Fibroblast of skin of left biceps (primary cell): Measurements from ENCODE around the gene FADS2.

Experiments used
- DNase-seq, 2 experiments: peaks; one replicate each; pipeline ENCODE4 v3.0.0-alpha.2; 2013; ENCODE audit warnings: low read depth in 2 of 2

FADS2 gene

DNA sequence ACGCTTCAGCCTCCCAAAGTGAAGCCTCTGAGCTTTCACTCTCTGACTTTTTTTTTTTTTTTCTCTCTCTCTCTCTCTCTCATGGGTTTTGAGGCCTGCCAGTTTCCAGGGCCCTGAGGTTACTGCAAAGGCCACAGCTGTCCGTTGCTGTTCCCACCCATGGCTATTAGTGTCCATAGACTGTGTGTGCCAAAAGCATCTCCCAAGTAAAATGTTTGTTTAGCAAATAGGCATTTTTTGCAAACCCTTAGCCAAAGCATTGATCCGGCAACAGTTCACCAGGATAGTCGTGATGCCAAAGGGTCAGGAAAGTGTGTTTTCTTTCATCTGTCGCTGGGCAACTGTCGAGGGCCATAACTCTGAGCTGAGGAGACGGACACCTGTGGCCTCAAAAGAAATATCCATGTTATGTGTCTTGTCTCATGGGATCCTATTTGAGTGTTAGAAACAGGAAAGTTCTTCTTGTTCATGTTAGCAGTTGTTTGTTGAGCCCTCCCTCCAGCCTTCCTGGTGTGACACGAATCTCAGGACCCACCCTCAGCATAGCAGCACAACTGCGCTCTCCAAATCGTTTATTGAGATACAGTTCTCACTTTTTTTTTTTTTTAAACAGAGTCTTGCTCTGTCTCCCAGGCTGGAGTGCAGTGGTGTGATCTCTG, 18.4 kb downstream of the FADS2 start:
- no peak for DNase-seq

DNA sequence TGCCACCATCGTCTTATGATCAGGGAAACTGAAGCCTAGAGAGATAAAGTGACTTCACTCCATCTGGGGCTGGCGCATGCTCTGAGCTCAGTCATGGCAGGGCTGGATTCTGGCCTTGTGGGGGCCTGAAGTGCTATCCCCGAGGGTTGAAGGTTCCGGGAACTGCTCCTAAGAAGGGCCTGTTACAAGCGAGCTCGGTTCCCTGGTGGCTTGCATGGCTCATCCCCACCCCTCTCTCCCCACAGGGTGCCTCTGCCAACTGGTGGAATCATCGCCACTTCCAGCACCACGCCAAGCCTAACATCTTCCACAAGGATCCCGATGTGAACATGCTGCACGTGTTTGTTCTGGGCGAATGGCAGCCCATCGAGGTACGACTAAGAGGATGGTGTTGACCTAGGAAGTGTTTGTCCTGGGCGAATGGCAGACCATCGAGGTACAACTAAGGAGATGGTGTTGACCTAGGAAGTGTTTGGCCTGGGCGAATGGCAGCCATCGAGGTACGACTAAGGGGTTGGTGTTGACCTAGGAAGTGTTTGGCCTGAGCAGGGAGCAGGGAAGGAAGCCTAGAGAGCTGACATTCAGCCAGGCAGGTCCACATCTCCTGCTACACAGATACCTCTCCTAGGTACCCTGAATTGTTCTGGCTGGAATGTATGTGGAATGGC, 19.9 kb downstream of the FADS2 start:
- no peak for DNase-seq

DNA sequence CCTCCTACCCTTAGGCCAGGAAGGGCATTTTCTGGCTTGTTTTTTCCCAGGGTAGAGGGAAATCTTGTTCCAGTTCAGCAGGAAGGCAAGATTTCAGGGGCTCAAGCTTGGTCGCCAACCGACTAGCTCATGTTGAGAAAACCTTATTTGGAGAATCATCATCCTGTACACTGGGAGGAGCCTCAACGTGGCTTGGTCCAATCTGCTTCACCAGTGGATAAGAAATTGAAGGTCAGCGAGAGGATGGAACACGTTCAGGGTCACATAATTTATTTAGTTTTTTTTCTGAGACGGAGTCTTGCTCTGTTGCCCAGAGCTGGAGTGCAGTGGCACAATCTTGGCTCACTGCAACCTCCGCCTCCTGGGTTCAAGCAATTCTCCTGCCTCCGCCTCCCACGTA, 20.5 kb downstream of the FADS2 start:
- DNase-seq: no peak

- DNase-seq: no peak
Observed at GRCh38 chr11:61850687-61851086, 22.6 kb downstream of the FADS2 start.

- no peak for DNase-seq
Observed at GRCh38 chr11:61851113-61851899, 23.2 kb downstream of the FADS2 start.

GRCh38 chr11:61851900-61852295, 23.8 kb downstream of the FADS2 start:
- DNase-seq: no peak

DNA sequence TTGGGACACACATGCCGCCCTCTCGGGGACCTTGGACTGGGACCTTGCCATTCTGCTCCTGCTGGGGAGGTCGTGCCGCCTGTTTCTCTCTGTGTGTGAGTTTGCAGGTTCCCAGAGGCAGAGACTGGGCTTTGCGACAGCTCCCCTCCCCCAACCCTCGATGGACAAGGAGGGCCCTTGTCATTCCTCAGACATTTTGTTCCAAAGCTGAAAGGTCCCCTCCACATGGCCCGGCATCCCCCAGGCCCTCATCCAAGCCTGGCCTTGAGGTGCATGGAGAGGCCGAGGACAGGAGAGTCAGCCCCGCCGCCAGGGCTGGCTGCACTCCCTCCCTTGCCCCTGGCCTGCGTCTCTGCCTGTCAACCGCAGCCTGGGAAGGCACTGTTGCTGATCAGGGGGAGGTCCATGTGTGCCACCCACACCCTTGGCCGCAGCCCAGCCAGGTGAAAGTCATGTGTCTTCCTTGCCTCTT, 25.6 kb downstream of the FADS2 start:
- DNase-seq: no peak

DNA sequence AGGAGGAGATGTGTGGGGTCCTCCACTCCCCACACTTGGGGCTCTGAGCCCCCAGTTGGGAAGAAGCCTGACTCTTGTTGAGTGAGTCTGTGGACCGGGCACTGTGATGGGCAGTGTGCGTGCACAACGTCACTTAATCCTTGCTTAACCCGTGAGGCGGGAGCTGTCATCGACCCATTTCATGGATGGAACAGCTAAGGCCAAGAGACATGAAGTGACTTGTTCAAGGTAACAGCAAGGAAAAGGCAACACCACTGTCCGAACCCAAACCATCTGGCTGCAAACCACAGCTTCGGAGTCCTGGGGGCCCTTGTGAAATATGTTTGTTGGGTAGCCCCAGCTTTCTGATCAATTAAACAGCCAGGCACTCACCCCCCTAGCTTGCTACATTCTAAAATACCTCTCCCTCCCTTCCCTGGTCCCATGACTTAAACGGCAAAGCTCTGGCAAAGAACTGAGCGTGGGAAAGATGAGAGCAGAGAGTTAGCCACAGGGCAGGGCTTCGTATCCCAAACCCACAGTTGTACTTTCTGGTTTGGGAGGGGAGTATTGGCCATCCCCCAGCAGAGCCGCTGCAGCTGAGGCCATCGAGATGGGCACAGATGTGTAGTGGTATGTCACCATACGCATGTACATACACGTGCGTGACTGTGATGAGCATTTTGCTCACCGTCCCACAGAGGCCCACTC, 26.3 kb downstream of the FADS2 start:
- no peak for DNase-seq

- DNase-seq: no peak
Observed at GRCh38 chr11:61854966-61855714, 27.0 kb downstream of the FADS2 start.

DNA sequence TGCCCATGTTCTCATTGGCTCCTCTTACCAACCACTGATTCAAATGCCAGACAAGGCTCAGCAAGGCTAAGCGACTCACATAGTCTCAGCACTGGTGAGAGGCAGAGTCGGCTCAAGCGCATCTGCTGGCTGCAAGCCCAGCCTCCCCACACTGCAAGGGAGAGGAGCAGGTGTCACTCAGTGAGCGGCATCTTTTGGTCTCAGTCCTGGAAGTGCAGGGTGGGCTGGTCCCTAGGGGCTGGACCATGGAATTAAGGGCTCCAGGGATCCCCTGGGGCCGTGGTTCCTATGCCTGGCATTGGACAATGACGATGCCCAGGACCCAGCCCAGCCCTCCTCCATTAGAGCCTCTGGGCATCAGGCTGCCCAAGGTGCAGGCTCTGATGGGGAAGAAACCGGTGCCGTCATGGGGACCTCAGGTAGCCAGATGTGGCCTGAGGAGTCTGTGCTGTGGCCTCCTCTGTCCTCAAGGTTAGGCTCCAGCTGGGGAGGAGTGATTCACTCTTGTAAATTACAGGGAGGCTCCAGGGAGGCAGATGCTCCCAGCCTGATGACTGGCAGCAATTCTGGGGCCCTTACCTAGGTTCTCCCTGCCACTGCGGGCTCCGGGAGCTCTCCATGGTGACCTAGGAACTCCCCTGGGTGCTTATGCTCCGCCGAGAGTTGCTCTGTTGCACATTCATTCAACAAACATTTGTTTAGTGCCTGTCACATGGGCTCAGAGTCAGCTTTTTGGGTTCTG, 28.0 kb downstream of the FADS2 start:
- DNase-seq: no peak

- no peak for DNase-seq
Observed at GRCh38 chr11:61860054-61860903, 32.2 kb downstream of the FADS2 start.

DNA sequence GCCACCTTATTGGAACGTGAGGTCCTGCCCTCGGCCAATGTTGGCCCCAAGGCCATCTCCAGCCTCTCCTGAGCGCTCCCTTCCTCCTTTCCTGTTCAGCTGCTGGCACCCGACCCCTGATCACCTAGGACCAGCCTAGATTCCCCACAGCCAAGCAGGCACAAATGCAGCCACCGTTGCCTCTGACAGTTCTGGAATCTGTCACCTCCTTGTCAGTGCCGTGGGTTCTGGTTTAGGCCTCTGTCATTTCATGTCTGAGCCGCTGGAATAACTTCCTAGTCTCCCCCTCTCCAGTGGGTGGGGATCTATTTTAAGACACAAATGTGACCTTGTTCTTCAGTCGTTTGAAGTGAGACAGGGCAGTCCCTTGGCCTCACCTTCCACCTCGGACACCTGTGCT, 33.5 kb downstream of the FADS2 start:
- no peak for DNase-seq

GRCh38 chr11:61862714-61863547, 34.8 kb downstream of the FADS2 start:
- no peak for DNase-seq

DNA sequence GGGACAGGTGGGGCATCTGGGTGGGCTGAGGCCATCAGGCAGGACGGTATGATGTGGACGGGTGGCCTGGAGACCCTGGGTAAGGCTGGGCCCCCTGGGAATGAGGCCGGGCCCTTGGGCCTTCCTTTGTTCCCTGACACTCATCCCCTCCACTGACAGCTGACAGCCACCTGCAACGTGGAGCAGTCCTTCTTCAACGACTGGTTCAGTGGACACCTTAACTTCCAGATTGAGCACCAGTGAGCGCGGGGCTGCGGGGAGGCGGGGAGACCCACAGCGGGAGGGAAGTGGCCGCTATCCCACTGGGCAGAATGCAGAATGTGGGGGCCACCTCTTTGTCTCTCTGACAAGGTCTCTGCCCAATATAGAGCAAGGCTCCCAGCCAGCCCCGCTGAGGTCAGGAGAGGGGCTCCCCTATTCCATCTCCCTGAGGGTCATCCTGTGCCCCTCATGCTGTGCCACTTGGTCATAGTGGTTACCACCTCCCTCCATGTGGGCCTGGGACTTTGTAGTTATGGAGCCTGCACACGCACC, 35.5 kb downstream of the FADS2 start:
- DNase-seq: no peak

- no peak for DNase-seq
Observed at GRCh38 chr11:61864814-61865775, 37.0 kb downstream of the FADS2 start.

DNA sequence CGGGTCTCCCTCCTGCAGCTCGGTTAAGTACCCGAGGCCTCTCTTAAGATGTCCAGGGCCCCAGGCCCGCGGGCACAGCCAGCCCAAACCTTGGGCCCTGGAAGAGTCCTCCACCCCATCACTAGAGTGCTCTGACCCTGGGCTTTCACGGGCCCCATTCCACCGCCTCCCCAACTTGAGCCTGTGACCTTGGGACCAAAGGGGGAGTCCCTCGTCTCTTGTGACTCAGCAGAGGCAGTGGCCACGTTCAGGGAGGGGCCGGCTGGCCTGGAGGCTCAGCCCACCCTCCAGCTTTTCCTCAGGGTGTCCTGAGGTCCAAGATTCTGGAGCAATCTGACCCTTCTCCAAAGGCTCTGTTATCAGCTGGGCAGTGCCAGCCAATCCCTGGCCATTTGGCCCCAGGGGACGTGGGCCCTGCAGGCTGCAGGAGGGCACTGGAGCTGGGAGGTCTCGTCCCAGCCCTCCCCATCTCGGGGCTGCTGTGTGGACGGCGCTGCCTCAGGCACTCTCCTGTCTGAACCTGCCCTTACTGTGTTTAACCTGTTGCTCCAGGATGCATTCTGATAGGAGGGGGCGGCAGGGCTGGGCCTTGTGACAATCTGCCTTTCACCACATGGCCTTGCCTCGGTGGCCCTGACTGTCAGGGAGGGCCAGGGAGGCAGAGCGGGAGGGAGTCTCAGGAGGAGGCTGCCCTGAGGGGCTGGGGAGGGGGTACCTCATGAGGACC, 38.3 kb downstream of the FADS2 start:
- no peak for DNase-seq

- no peak for DNase-seq
Observed at GRCh38 chr11:61866958-61867343, 38.9 kb downstream of the FADS2 start.
